Right lobe of liver (tissue), 4 donors: ENCODE data around the gene ACTRT2.

Experiments
- CTCF ChIP-seq, 4 donors: fragments of 200-600 bp in 3 of 4; fragments of 450-650 bp in 1 of 4; IDR thresholded peaks; one replicate each; pipeline versions ENCODE4 v1.5.1 to v1.8.0; 2016 to 2022; ENCODE audit warnings: antibody characterized with exemption in 4 of 4, mild to moderate bottlenecking in 2 of 4
- POLR2A ChIP-seq: fragments of 450-650 bp; IDR thresholded peaks from one replicate; pipeline ENCODE4 v1.6.1; 2017; ENCODE audit warnings: antibody characterized with exemption, mild to moderate bottlenecking
- donor health status: DM: no; HTN: no; CAD: no.
- donor health status: DM: no; HTN: no; CAD: no.
- donor health status: DM: no; HTN: yes; CAD: no.

DNA sequence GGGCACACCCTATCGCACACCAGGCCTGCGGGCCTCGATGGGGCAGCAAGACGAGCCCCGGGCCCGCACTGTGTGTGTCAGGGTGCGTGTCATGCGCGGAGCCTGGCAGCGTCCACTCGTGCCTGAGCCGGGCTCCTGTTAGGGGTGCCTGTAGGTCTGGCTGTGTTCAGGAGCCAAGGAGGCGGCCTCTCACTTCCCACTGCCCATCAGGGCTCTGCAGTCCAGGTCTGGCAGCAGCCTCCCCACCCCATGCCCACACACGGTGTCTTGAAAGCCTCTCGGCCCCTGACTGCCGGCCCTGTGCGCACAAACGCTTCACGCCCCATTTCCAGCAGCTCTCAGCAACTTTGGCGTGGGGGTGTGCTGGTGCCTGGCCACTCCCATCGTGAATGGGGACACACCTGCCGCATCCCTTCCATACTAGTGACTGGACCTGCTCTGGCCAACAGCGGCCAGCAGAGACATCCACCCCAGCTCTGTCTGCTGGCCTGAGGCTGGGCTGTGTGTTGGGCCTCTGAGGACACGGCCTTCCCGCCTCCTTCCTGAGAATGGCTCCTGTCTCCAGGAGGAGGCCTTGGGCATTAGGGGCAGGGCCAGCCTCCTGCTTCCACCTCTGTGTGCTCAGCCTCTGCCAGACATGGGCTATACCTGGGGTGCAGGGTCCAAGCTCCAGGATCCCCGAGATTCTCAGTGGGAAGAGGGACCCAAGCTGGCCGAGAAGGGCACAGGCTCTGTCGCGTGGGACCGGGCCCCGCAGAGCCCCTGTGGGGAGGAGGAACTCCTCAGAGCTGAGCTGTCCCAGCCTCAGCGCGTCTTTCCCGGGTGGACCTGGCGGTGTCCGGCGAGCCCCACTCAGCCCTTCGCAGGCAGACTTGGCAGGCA, 41.8 kb upstream of the ACTRT2 start:
- no peak for TF ChIP-seq CTCF (IDR thresholded peaks at IDR 0.05)
- no peak for TF ChIP-seq POLR2A
